ENCODE results near the gene ACOT7.

The ACOT7 gene

DNA sequence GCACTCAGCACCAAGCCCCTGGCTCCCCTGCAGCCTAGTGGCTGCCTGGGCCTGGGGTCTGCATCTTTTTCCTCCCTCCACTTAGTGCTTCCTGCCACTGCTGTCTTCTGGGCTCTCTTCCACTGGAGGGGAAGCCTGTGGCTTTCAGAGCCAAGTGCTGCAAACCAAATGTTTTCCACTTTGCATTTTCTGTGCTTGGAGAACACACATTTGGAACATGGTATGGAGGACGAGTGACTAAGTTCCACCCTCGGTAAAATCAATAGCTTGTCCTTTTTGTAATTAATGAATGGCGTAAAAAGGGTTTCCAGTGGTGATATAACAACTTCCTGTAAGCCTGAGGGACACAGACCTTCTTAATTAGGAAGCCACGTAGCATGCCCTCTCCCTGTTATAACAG, 122.6 kb downstream of the ACOT7 start:
- Mint-ChIP-seq H3K36me3 (peaks cover 0 to 2% of the 10 kb centered on the region in 2 donors), H3K4me1 (no peaks in the 10 kb centered on the region), H3K27ac (no peak overlapping the region), H3K9me3 (no peaks in the 10 kb centered on the region), H3K27me3 (no peaks in the 10 kb centered on the region), H3K4me3 (no peak overlapping the region)
- DNase-seq (no peak), ATAC-seq (replicated peaks) (no peak)

DNA sequence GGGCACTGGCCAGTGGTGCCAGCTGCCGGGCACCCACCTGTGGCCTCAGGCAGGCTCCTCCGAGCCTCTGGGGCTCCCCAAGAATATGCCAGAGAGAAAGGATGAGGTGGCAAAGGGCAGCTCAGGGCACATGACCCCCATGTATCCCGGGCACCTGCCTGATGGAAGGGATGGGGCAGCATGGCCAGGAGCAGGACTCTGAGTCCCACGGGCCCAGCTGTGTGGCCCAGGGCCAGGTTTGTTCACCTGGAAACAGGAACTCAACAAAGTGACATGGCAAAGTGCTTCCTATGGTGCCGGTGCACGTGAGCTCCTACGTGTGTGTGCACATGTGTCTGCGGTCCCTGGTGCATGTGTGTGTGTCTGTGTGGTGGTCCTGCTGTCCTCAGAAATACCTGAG, 123.2 kb downstream of the ACOT7 start:
- DNase-seq (no peak), ATAC-seq (replicated peaks) (no peak)
- Mint-ChIP-seq H3K36me3 (peaks cover 0 to 2% of the 10 kb centered on the region in 2 donors), H3K4me3 (no peak overlapping the region), H3K9me3 (no peaks in the 10 kb centered on the region), H3K4me1 (no peaks in the 10 kb centered on the region), H3K27ac (no peak overlapping the region), H3K27me3 (no peaks in the 10 kb centered on the region)

DNA sequence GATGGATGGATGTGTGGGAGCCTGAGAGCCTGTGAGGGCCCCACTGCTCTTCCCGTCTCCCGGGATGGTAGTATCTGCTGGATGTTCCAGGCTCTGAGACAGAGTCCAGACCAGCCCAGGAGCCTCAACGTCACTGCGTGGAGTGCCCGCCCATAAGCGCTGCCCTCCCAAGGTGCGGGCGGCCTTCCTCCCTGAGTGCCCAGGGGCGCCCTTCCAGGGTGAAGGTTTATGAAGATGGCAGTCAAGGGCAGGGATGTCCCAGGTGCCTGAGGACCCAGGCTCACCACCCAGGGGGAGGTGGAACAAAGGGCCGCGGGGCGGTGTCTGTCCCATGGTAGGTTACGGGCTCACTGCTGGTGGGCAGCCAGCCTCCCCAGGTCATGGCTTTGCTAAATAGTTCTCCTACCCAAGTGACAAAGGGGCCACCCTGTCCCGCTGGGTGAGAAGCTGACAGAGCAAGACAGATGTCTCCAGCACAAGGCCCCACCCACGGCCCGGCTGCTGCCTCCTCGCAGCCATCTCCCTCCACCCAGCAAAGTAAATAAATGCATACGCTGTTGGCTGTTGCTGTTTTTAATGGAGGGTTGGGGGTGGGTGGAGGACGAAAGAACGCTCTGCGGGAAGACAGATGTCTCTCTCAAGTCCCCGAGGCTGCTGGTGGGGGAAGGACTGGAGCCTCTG, 123.7 kb downstream of the ACOT7 start:
- ATAC-seq (replicated peaks) (no peak), DNase-seq (no peak)
- H3K9me3 Mint-ChIP-seq = no peaks in the 10 kb centered on the region
- no peak overlapping the region for H3K27ac Mint-ChIP-seq
- H3K27me3 Mint-ChIP-seq = no peaks in the 10 kb centered on the region
- H3K4me1 Mint-ChIP-seq = no peaks in the 10 kb centered on the region
- peaks cover 0 to 2% of the 10 kb centered on the region in 2 donors for H3K36me3 Mint-ChIP-seq
- H3K4me3 Mint-ChIP-seq = no peak overlapping the region

GRCh38 chr1:6269296-6269695, 124.3 kb downstream of the ACOT7 start:
- Mint-ChIP-seq H3K4me3 (no peak overlapping the region), H3K4me1 (no peaks in the 10 kb centered on the region), H3K27me3 (no peaks in the 10 kb centered on the region), H3K27ac (no peak overlapping the region), H3K9me3 (no peaks in the 10 kb centered on the region), H3K36me3 (peaks cover 0 to 2% of the 10 kb centered on the region in 2 donors)
- no peak for ATAC-seq (replicated peaks)
- no peak for DNase-seq

DNA sequence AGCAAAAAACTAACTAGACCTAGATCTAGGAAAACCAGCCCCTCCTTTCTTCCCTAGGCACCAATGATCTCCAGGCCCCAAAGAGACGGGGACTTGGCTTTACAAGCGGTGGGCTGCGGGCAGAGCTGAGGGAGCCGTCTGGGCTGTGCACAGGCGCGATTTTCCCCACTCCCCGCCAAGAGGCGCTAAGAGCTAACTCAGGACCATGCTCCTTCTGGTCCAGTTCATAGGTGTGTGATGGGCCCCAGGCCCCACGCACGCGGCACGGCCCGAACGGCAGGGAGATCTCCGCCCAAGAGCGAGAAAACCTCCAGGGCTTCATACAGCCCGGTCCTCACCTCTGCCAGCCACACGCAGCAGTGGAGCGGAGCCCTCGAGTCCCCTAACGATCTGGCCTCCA, 125.2 kb downstream of the ACOT7 start:
- DNase-seq (no peak), ATAC-seq (replicated peaks) (no peak)
- peaks cover 3 to 5% of the 10 kb centered on the region in 2 donors for H3K27me3 Mint-ChIP-seq
- H3K9me3 Mint-ChIP-seq = no peaks in the 10 kb centered on the region
- peaks cover 0 to 3% of the 10 kb centered on the region in 2 donors for H3K36me3 Mint-ChIP-seq
- H3K4me1 Mint-ChIP-seq = no peaks in the 10 kb centered on the region
- no peak overlapping the region for H3K4me3 Mint-ChIP-seq
- H3K27ac Mint-ChIP-seq = no peak overlapping the region

- DNase-seq (no peak), ATAC-seq (replicated peaks) (no peak)
- Mint-ChIP-seq H3K27ac (no peak overlapping the region), H3K4me1 (no peaks in the 10 kb centered on the region), H3K4me3 (no peak overlapping the region), H3K27me3 (peaks cover 5 to 8% of the 10 kb centered on the region in 2 donors), H3K36me3 (peaks cover 0 to 2% of the 10 kb centered on the region in 2 donors), H3K9me3 (no peaks in the 10 kb centered on the region)
These were observed 125.8 kb downstream of the ACOT7 start for GRCh38 chr1:6267686-6268322.

DNA sequence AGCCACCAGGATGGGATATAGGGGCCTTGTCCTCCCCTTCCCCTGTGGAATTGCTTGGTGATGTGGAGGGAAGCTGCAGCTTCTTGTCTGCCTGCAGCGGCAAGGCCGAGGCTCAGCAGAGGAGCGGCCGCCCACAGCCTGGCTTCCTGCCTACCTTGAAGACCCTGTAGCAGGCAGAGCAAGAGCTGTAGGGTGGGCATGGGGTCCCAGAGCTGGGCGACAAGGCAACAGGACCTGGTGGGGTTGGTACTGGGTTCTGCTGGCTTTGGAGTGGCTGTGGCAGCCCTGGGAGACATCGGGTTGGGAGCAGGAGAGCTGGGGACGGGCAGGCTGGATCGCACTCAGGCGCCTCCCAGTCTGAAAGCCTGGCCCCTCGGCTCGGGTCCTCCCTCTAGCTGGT, 126.9 kb downstream of the ACOT7 start:
- H3K36me3 Mint-ChIP-seq = peaks cover 0 to 2% of the 10 kb centered on the region in 2 donors
- no peaks in the 10 kb centered on the region for H3K9me3 Mint-ChIP-seq
- H3K4me1 Mint-ChIP-seq = peaks cover 2 to 4% of the 10 kb centered on the region in 2 donors
- H3K4me3 Mint-ChIP-seq = no peak overlapping the region
- H3K27ac Mint-ChIP-seq = no peak overlapping the region
- peaks cover 13 to 17% of the 10 kb centered on the region in 2 donors for H3K27me3 Mint-ChIP-seq
- ATAC-seq (replicated peaks) = no peak
- DNase-seq = no peak

- DNase-seq = no peak
- no peak for ATAC-seq (replicated peaks)
- Mint-ChIP-seq H3K4me1 (peaks cover 2 to 8% of the 10 kb centered on the region in 2 donors), H3K4me3 (no peak overlapping the region), H3K36me3 (peaks cover 0 to 2% of the 10 kb centered on the region in 2 donors), H3K27me3 (peaks cover 17 to 22% of the 10 kb centered on the region in 2 donors), H3K9me3 (no peaks in the 10 kb centered on the region), H3K27ac (no peak overlapping the region)
These were observed 128.4 kb downstream of the ACOT7 start for GRCh38 chr1:6265151-6265550.

- Mint-ChIP-seq H3K27ac (no peak overlapping the region), H3K4me1 (peaks cover 5 to 16% of the 10 kb centered on the region in 2 donors), H3K9me3 (no peaks in the 10 kb centered on the region), H3K27me3 (peaks cover 27 to 34% of the 10 kb centered on the region in 2 donors), H3K36me3 (peaks cover 0 to 2% of the 10 kb centered on the region in 2 donors), H3K4me3 (no peak overlapping the region)
- DNase-seq (no peak), ATAC-seq (replicated peaks) (no peak)
These were observed 129.9 kb downstream of the ACOT7 start for GRCh38 chr1:6263716-6264115.

DNA sequence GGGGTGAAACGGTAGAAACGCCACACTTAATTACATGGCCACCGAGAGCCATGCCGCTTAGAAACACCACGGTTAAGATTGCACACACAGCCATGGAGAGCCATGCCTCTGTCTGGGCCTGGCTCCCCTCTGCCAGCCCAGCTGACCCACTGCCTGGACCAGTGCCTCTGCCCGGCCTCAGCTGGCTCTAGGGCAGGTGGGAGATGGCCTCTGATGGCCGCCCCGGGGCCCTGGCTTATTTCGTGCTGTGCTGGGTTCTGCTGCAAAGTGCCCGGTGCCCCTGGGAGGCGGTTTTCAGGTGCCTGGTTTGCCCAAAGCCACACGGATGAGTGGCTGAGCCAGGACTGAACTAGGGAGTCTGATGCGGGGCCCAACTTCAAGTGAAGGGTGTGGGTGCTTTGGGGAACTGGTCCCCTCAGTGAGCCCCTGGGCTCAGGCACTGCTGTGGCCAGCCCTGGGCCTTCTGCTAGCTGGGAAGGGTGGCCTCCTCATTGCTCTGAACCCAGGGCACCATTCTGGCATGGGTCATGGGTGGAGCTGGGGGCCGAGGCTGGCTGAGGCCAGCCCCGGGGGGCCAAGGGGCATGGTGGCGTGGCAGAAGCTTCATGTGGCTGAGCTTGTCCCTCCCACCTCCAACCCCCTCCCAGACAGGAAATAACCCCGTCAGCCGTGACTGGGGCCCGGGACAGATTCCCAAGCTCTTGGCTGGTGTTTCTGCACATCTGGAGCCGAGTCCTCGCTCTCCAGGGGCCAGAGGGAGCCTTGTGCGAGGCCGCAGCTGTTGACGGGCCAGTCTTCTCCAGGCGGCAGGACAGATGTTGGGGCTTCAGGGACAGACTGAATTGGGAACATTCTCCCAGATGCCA, 130.8 kb downstream of the ACOT7 start:
- Mint-ChIP-seq H3K27ac (no peak overlapping the region), H3K36me3 (peaks cover 0 to 2% of the 10 kb centered on the region in 2 donors), H3K9me3 (no peaks in the 10 kb centered on the region), H3K4me1 (peaks cover 5 to 16% of the 10 kb centered on the region in 2 donors), H3K27me3 (peaks cover 35 to 44% of the 10 kb centered on the region in 2 donors), H3K4me3 (no peak overlapping the region)
- ATAC-seq (replicated peaks) = no peak
- DNase-seq = no peak

GRCh38 chr1:6261615-6261995, 132.0 kb downstream of the ACOT7 start:
- H3K4me3 Mint-ChIP-seq = peak overlapping the region; percentile 61 to 69
- peaks cover 0 to 2% of the 10 kb centered on the region in 2 donors for H3K36me3 Mint-ChIP-seq
- peaks cover 5 to 16% of the 10 kb centered on the region in 2 donors for H3K4me1 Mint-ChIP-seq
- H3K27me3 Mint-ChIP-seq = peaks cover 47 to 55% of the 10 kb centered on the region in 2 donors
- no peak overlapping the region for H3K27ac Mint-ChIP-seq
- ATAC-seq (replicated peaks) = no peak
- H3K9me3 Mint-ChIP-seq = no peaks in the 10 kb centered on the region
- DNase-seq = no peak

GRCh38 chr1:6260961-6261614, 132.5 kb downstream of the ACOT7 start, which contains the start of gene GPR153:
GPR153 (minus strand) TSS chr1:6261098; CDS start chr1:6254905, 6,193 bp downstream.
- Mint-ChIP-seq H3K36me3 (peaks cover 0 to 2% of the 10 kb centered on the region in 2 donors), H3K27ac (no peak within 1 kb of the TSS), H3K9me3 (no peaks in the 10 kb centered on the region), H3K27me3 (peaks cover 47 to 56% of the 10 kb centered on the region in 2 donors), H3K4me3 (peak within 1 kb of the TSS; percentile 63 to 69), H3K4me1 (peaks cover 5 to 16% of the 10 kb centered on the region in 2 donors)
- ATAC-seq (replicated peaks) (peak; percentile 68 to 71), DNase-seq (no peak)

DNA sequence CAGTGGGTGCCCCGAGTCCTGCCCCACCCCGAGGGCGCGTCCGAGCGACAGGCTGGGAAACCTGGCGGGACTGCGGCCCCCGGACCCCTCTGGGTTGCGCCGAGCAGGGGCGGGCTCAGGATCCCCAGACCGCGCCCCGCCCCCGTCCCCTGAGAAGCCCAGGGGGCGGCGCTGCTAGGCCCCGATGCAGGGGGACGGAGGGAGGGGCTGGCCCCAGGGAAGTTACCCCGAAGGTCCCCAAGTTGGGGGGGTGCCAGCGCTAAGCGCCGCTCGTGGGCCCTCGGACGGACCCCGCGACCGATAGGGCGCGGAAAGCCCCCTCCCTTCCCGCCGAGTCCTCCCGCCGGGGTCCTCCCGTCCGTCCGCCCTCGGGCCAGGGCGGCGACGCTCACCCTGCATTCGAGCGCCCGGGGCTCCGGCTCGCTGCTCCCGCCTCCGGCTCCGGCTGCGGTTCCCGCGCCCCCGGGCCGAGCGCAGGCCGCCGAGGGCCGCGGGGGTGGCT, 133.1 kb downstream of the ACOT7 start:
- ATAC-seq (replicated peaks) (peak; percentile 32 to 36), DNase-seq (no peak)
- no peaks in the 10 kb centered on the region for H3K9me3 Mint-ChIP-seq
- peak overlapping the region in 1 of 2 donors; percentile 63 for H3K4me3 Mint-ChIP-seq
- peaks cover 5 to 16% of the 10 kb centered on the region in 2 donors for H3K4me1 Mint-ChIP-seq
- peaks cover 0 to 2% of the 10 kb centered on the region in 2 donors for H3K36me3 Mint-ChIP-seq
- peaks cover 47 to 56% of the 10 kb centered on the region in 2 donors for H3K27me3 Mint-ChIP-seq
- no peak overlapping the region for H3K27ac Mint-ChIP-seq
